NCI-H2196 treated with DMSO at 0.1 percent for 48 hours (cell line): ENCODE results near the gene RAB40C.

Experiments used
- DNase-seq: peaks from one replicate; lab custom pipeline; 2025; ENCODE audit not compliant: unreplicated experiment; lab: John Stamatoyannopoulos, UW

RAB40C gene

GRCh38 chr16:644556-644955, 54.7 kb downstream of the RAB40C start:
- no peak for DNase-seq

- no peak for DNase-seq
Measured at GRCh38 chr16:645852-646678, 56.2 kb downstream of the RAB40C start.

- DNase-seq = no peak
Measured at GRCh38 chr16:646679-647172, 56.9 kb downstream of the RAB40C start.

GRCh38 chr16:647173-647902, 57.5 kb downstream of the RAB40C start:
- DNase-seq = no peak

- DNase-seq = peak; percentile 61
Measured at GRCh38 chr16:648071-648780, 58.4 kb downstream of the RAB40C start.

- peak; percentile 80 for DNase-seq
Measured at GRCh38 chr16:648781-649589, 59.1 kb downstream of the RAB40C start, which contains the start of gene WDR90. Gene WDR90 (plus strand): TSS chr16:649365. CDS start chr16:649417, 52 bp downstream.

- no peak for DNase-seq
Measured at GRCh38 chr16:649631-650030, 59.8 kb downstream of the RAB40C start.

- no peak for DNase-seq
Measured at GRCh38 chr16:651844-652243, 62.0 kb downstream of the RAB40C start.

GRCh38 chr16:652454-653305, 62.8 kb downstream of the RAB40C start:
- DNase-seq = no peak

GRCh38 chr16:654034-654433, 64.2 kb downstream of the RAB40C start:
- no peak for DNase-seq

- DNase-seq = no peak
Measured at GRCh38 chr16:657487-657886, 67.6 kb downstream of the RAB40C start.

- no peak for DNase-seq
Measured at GRCh38 chr16:658679-659571, 69.1 kb downstream of the RAB40C start.

- no peak for DNase-seq
Measured at GRCh38 chr16:659618-660017, 69.8 kb downstream of the RAB40C start.

GRCh38 chr16:660132-660458, 70.2 kb downstream of the RAB40C start:
- DNase-seq = no peak

GRCh38 chr16:660459-661183, 70.8 kb downstream of the RAB40C start:
- DNase-seq = peak; percentile 94

GRCh38 chr16:661184-661821, 71.4 kb downstream of the RAB40C start:
- no peak for DNase-seq

- no peak for DNase-seq
Measured at GRCh38 chr16:662095-662494, 72.2 kb downstream of the RAB40C start.

- DNase-seq = no peak
Measured at GRCh38 chr16:662597-662996, 72.7 kb downstream of the RAB40C start.
